Stimulated activated CD4-positive, alpha-beta T cell treated with anti-CD3 and anti-CD28 coated beads, TNF-alpha, amount 100 ng/mL, for 24 hours (primary cell): Measurements from ENCODE around the gene ZIK1.

Experiments
- DNase-seq, 3 experiments: peaks; one replicate each; pipeline ENCODE4 v3.0.0-alpha.2; 2020; ENCODE audit warnings: low read depth in 3 of 3

ZIK1 gene

GRCh38 chr19:57611113-57611512 lies 27.2 kb downstream of the ZIK1 start:
- no peak for DNase-seq

GRCh38 chr19:57613941-57614743 lies 30.2 kb downstream of the ZIK1 start, which contains the start of gene ZNF134:
ZNF134 (plus strand) TSS chr19:57614242; CDS start chr19:57619469, 5,227 bp downstream.
- DNase-seq = peak; percentile 85 to 88 (median 85)

GRCh38 chr19:57615346-57615745 lies 31.4 kb downstream of the ZIK1 start:
- DNase-seq = no peak

- no peak for DNase-seq
Observed at GRCh38 chr19:57620673-57621348, 36.9 kb downstream of the ZIK1 start.

- DNase-seq = no peak
Observed at GRCh38 chr19:57623091-57623490, 39.1 kb downstream of the ZIK1 start.

- DNase-seq = peak; percentile 71 to 83 (median 80)
Observed at GRCh38 chr19:57632987-57633831, 49.3 kb downstream of the ZIK1 start, which contains the start of gene ZNF211. ZNF211 (plus strand) TSS chr19:57633168; CDS start chr19:57633347, 179 bp downstream.

GRCh38 chr19:57633832-57634131 lies 49.8 kb downstream of the ZIK1 start:
- DNase-seq = no peak

GRCh38 chr19:57637379-57637778 lies 53.4 kb downstream of the ZIK1 start:
- DNase-seq = no peak

GRCh38 chr19:57641715-57642234 lies 57.8 kb downstream of the ZIK1 start:
- no peak for DNase-seq

- no peak for DNase-seq
Observed at GRCh38 chr19:57642396-57643046, 58.6 kb downstream of the ZIK1 start.
